ENCODE data around the gene NPNT.
A peak's percentile ranks its signal among the peaks of the same experiment; 100 is the strongest.

Gene NPNT

GRCh38 chr4:105972946-105973621, 77.8 kb downstream of the NPNT start:
- no peak for DNase-seq

- DNase-seq, result no peak
Observed at GRCh38 chr4:105976915-105977314, 81.6 kb downstream of the NPNT start.

GRCh38 chr4:105978684-105979296, 83.5 kb downstream of the NPNT start:
- DNase-seq, result peak; percentile 90

GRCh38 chr4:105979506-105979905, 84.2 kb downstream of the NPNT start:
- DNase-seq, result peak; percentile 50

GRCh38 chr4:105988671-105989070, 93.4 kb downstream of the NPNT start:
- DNase-seq, result no peak

GRCh38 chr4:105989485-105990242, 94.4 kb downstream of the NPNT start:
- no peak for DNase-seq

GRCh38 chr4:105990933-105991332, 95.7 kb downstream of the NPNT start:
- DNase-seq, result peak; percentile 49

GRCh38 chr4:105991726-105992125, 96.5 kb downstream of the NPNT start:
- no peak for DNase-seq

GRCh38 chr4:105992641-105993305, 97.5 kb downstream of the NPNT start:
- DNase-seq, result peak; percentile 35

- DNase-seq, result no peak
Observed at GRCh38 chr4:105994061-105994460, 98.8 kb downstream of the NPNT start.

- DNase-seq, result no peak
Observed at GRCh38 chr4:105994841-105995501, 99.7 kb downstream of the NPNT start.

GRCh38 chr4:105996845-105997244, 101.6 kb downstream of the NPNT start:
- DNase-seq, result no peak

- DNase-seq, result no peak
Observed at GRCh38 chr4:105998171-105999063, 103.1 kb downstream of the NPNT start.

GRCh38 chr4:106002994-106003393, 107.7 kb downstream of the NPNT start:
- no peak for DNase-seq

- no peak for DNase-seq
Observed at GRCh38 chr4:106010761-106011160, 115.5 kb downstream of the NPNT start.

- DNase-seq, result no peak
Observed at GRCh38 chr4:106011387-106011786, 116.1 kb downstream of the NPNT start.

- DNase-seq, result no peak
Observed at GRCh38 chr4:106017975-106018374, 122.7 kb downstream of the NPNT start.

- peak; percentile 62 for DNase-seq
Observed at GRCh38 chr4:106019771-106020170, 124.5 kb downstream of the NPNT start.
